GM13977 (cell line): ENCODE data around the gene TCERG1L.

Source experiments
- DNase-seq: peaks from one replicate; pipeline ENCODE4 v3.0.0; 2012; ENCODE audit warnings: low spot score
- CTCF ChIP-seq: IDR thresholded peaks from 2 replicates; pipeline ENCODE4 v1.5.1; 2012; ENCODE audit warnings: mild to moderate bottlenecking, control low read depth; ENCODE audit not compliant: insufficient read depth; ENCODE audit errors: extremely low read depth, missing control alignments
- in situ Hi-C: fragments of 300-500 bp; cut with MboI; formaldehyde crosslinking; loops from one replicate; pipeline ENCODE4 v1.12.0; 2022; ENCODE audit warnings: low sequenced_read_pairs, low pct_unique_long_range_greater_than_20kb, mixed read lengths, inconsistent platforms; ENCODE audit not compliant: unreplicated experiment

The TCERG1L gene

GRCh38 chr10:131223422-131223821 lies 88.1 kb downstream of the TCERG1L start:
- TF ChIP-seq CTCF, result no peak
- no peak for DNase-seq
- in situ Hi-C loops, result no loop called here

DNA sequence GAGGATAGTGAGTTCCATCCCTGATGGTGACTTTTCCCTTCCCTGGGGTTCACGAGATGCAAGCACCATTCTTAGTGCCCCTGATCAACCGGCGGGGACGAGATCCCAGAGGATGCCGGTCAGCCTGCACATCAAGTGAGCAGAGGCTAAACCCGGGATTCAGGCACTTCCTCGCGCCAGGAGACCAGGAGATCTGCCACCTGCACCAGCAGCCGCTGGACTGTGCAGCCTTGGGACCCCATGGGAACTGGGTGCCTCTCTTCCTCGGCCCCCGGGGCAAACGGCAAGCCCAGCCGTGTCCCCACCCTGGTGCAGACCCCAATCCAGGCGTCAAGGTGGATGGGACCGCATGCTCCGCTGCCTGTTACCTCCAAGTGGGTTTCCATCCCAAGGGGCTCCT lies 88.5 kb downstream of the TCERG1L start:
- no peak for DNase-seq
- in situ Hi-C loops, result no loop called here
- no peak for TF ChIP-seq CTCF

GRCh38 chr10:131221632-131222277 lies 89.8 kb downstream of the TCERG1L start:
- DNase-seq, result no peak
- in situ Hi-C loops, result no loop called here
- TF ChIP-seq CTCF, result no peak

DNA sequence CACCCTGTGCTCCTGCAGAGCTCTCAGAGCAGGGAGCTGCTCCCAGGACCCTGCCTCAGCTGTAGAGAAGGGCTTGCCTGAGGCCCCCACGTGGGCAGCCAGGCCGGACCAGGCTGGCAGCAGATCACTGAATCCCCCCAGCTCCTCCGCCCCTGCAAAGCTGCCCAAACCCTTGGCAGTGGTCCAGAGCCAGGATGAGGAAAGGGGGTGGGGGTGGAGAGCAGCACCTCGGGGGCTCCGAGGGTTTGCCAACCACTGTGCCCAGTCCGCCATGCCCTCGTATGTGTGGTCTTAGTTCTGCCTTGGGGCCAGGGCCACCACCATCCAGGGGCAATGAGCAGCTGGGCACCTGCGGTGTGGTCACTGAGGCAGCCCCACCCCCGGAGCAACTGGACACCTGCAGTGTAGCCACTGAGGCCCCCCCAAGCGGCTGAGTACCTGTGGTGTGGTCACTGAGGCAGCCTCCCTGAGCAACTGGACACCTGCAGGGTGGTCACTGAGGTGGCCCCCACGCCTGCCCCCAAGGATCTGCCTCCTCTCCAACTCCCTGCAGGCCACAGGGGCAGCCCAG lies 90.8 kb downstream of the TCERG1L start:
- DNase-seq, result no peak
- in situ Hi-C loops, result no loop called here
- no peak for TF ChIP-seq CTCF

GRCh38 chr10:131219955-131220489 lies 91.5 kb downstream of the TCERG1L start:
- DNase-seq, result no peak
- no peak for TF ChIP-seq CTCF
- in situ Hi-C loops, result no loop called here

- DNase-seq, result no peak
- in situ Hi-C loops, result no loop called here
- TF ChIP-seq CTCF, result no peak
These were observed 92.0 kb downstream of the TCERG1L start for GRCh38 chr10:131219584-131219886.
